AG10803 (cell line): Measurements from ENCODE around the gene SLC9A3.

Experiments
- DNase-seq: peaks from one replicate; pipeline ENCODE4 v3.0.0; 2010; ENCODE audit warnings: low read depth
- H3K4me3 ChIP-seq: 2 replicates; pipeline ENCODE4 v1.5.1; 2011; ENCODE audit warnings: mild to moderate bottlenecking, low read length, control low read depth
- CTCF ChIP-seq: conservative IDR thresholded peaks from 2 replicates; pipeline ENCODE4 v1.5.1; 2011; ENCODE audit warnings: mild to moderate bottlenecking, low read length, control low read depth, inconsistent platforms

The SLC9A3 gene

DNA sequence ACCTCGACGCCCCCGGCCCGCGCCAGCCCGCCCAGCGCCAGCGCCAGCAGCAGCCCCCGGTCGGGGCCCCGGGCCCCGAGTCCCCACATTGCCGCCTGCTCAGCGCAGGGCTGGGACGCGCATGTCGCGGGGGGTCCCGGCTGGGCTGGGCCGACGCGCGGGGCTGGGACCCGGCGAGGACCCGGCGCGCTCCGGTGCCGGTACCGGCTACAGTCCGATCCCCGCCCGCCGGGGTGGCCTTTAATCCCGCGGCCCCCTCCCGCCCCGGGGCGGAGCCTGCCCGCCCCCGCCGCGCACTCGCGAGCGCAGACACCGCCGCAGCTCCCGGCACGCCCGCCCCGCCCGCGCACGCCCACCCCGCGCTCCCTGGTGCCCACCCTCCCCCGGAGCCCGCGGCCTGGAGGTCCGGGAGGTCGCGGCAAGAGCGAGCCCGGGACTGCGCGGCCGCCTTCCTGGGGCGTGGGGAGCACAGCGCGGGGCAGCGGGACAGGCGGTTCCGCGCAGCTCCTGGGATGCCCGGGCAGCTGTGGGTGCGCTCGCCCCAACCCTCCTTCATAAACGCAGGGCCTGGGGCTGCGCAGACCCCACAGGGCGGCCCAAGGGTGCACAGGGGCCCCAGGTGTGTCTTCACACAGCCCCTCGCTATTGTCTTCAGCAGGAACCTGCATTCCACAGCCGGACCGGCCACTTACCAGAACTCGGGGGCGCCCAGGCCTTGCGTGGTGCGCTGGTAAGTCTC is at the start of gene SLC9A3:
SLC9A3 (minus strand) TSS at position 216 of the 739 bp plus-strand sequence.
- H3K4me3 ChIP-seq, result no peak within 1 kb of the TSS
- no peak for TF ChIP-seq CTCF
- no peak for DNase-seq

- H3K4me3 ChIP-seq, result no peak overlapping the region
- DNase-seq, result no peak
- no peak for TF ChIP-seq CTCF
Observed at GRCh38 chr5:573976-574375, 49.7 kb upstream of the SLC9A3 start.

- no peak for DNase-seq
- TF ChIP-seq CTCF, result no peak
Observed at GRCh38 chr5:573206-573605, 49.0 kb upstream of the SLC9A3 start.

GRCh38 chr5:572398-573019 is 48.3 kb upstream of the SLC9A3 start:
- no peak overlapping the region for H3K4me3 ChIP-seq
- DNase-seq, result no peak

More at GRCh38 chr5:573206-573605, 49.0 kb upstream of the SLC9A3 start:
- H3K4me3 ChIP-seq, result no peak overlapping the region

DNA sequence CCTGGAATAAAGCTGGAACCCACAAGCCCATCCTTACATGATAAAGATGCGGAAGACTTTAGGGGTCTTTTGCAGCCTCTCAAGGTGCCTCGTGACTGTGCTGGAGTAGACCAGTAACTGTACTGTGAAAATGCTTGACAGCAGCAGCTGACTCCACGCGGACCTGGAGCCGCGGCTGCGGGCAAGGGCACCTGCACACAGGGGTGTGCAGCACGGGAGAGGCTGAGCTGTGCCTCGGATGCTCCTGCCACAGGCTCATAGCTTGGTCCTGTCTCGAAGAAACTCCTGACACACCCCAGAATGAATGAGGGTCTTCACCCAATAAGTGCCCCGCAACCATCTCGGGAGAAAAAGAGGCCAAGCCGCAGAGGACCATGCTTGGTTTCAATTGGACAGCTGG is 47.5 kb upstream of the SLC9A3 start:
- no peak for DNase-seq
- TF ChIP-seq CTCF, result no peak
- no peak overlapping the region for H3K4me3 ChIP-seq

More at GRCh38 chr5:572398-573019, 48.3 kb upstream of the SLC9A3 start:
- TF ChIP-seq CTCF, result no peak

- no peak for DNase-seq
- H3K4me3 ChIP-seq, result no peak overlapping the region
- no peak for TF ChIP-seq CTCF
Observed at GRCh38 chr5:570886-571285, 46.6 kb upstream of the SLC9A3 start.

DNA sequence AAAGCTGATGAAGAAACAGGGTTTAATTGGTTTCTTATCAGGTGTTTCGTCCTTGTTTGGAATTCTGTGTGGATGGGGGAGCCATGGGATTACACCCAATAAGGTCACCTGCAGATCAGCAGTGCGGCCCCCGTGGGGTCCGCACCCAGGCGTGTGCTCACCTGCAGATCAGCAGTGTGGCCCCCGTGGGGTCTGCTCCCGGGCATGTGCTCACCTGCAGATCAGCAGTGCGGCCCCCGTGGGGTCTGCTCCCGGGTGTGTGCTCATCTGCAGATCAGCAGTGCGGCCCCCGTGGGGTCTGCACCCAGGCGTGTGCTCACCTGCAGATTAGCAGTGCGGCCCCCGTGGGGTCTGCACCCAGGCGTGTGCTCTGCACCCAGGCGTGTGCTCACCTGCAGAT is 46.2 kb upstream of the SLC9A3 start:
- no peak overlapping the region for H3K4me3 ChIP-seq
- no peak for DNase-seq
- no peak for TF ChIP-seq CTCF
